ENCODE measurements around the gene CCDC9B.

The CCDC9B gene

GRCh38 chr15:40327457-40327856, 13.3 kb downstream of the CCDC9B start:
- Histone ChIP-seq H3K4me3 (ENCODE audit: extremely low read depth, insufficient read depth, low read length, poor library complexity, severe bottlenecking) (no peak overlapping the region), H3K9me3 (ENCODE audit: control insufficient read depth, low read length) (no peaks in the 10 kb centered on the region), H3K4me1 (ENCODE audit: control insufficient read depth, insufficient read depth, low read length, poor library complexity, severe bottlenecking) (peaks cover 53% of the 10 kb centered on the region), H3K27ac (ENCODE audit: low read depth, low read length, severe bottlenecking) (peak overlapping the region; percentile 11), H3K36me3 (ENCODE audit: control insufficient read depth, insufficient read depth, low read length) (peaks cover 23% of the 10 kb centered on the region)
- WGBS, 2 experiments (ENCODE audit: insufficient coverage in 2 of 2), result 33 to 36% methylated on average over 5 to 6 of the region's 6 CpGs

- H3K4me3 ChIP-seq (ENCODE audit: extremely low read depth, insufficient read depth, low read length, poor library complexity, severe bottlenecking), result peak overlapping the region; percentile 1
- 80 to 86% methylated on average over 1 of the region's 2 CpGs for WGBS, 2 experiments (ENCODE audit: insufficient coverage in 2 of 2)
- peaks cover 10% of the 10 kb centered on the region for H3K36me3 ChIP-seq (ENCODE audit: control insufficient read depth, insufficient read depth, low read length)
- H3K9me3 ChIP-seq (ENCODE audit: control insufficient read depth, low read length), result no peaks in the 10 kb centered on the region
- peaks cover 63% of the 10 kb centered on the region for H3K4me1 ChIP-seq (ENCODE audit: control insufficient read depth, insufficient read depth, low read length, poor library complexity, severe bottlenecking)
- no peak overlapping the region for H3K27ac ChIP-seq (ENCODE audit: low read depth, low read length, severe bottlenecking)
These were observed 15.0 kb downstream of the CCDC9B start for GRCh38 chr15:40325700-40326099.

GRCh38 chr15:40325188-40325587, 15.6 kb downstream of the CCDC9B start:
- peak overlapping the region; percentile 63 for H3K4me3 ChIP-seq (ENCODE audit: extremely low read depth, insufficient read depth, low read length, poor library complexity, severe bottlenecking)
- 80 to 100% methylated on average over 1 of the region's 2 CpGs for WGBS, 2 experiments (ENCODE audit: insufficient coverage in 2 of 2)
- peaks cover 63% of the 10 kb centered on the region for H3K4me1 ChIP-seq (ENCODE audit: control insufficient read depth, insufficient read depth, low read length, poor library complexity, severe bottlenecking)

GRCh38 chr15:40323953-40324937, 16.5 kb downstream of the CCDC9B start:
- Histone ChIP-seq H3K9me3 (ENCODE audit: control insufficient read depth, low read length) (no peaks in the 10 kb centered on the region), H3K4me1 (ENCODE audit: control insufficient read depth, insufficient read depth, low read length, poor library complexity, severe bottlenecking) (peaks cover 55% of the 10 kb centered on the region), H3K27ac (ENCODE audit: low read depth, low read length, severe bottlenecking) (no peak overlapping the region), H3K4me3 (ENCODE audit: extremely low read depth, insufficient read depth, low read length, poor library complexity, severe bottlenecking) (peak overlapping the region; percentile 63), H3K36me3 (ENCODE audit: control insufficient read depth, insufficient read depth, low read length) (no peaks in the 10 kb centered on the region)
- 0% methylated on average over 68 to 87 of the region's 101 CpGs for WGBS, 2 experiments (ENCODE audit: insufficient coverage in 2 of 2)

More at GRCh38 chr15:40325188-40325587, 15.6 kb downstream of the CCDC9B start:
- peaks cover 9% of the 10 kb centered on the region for H3K36me3 ChIP-seq (ENCODE audit: control insufficient read depth, insufficient read depth, low read length)
- H3K9me3 ChIP-seq (ENCODE audit: control insufficient read depth, low read length), result no peaks in the 10 kb centered on the region
- H3K27ac ChIP-seq (ENCODE audit: low read depth, low read length, severe bottlenecking), result no peak overlapping the region

GRCh38 chr15:40323239-40323952, 17.3 kb downstream of the CCDC9B start, which contains the start of gene INAFM2:
INAFM2 (plus strand) TSS chr15:40323692; CDS start chr15:40324056, 364 bp downstream.
- peaks cover 47% of the 10 kb centered on the region for H3K4me1 ChIP-seq (ENCODE audit: control insufficient read depth, insufficient read depth, low read length, poor library complexity, severe bottlenecking)
- H3K4me3 ChIP-seq (ENCODE audit: extremely low read depth, insufficient read depth, low read length, poor library complexity, severe bottlenecking), result peak within 1 kb of the TSS; percentile 63
- H3K27ac ChIP-seq (ENCODE audit: low read depth, low read length, severe bottlenecking), result peak within 1 kb of the TSS; percentile 10
- WGBS, 2 experiments (ENCODE audit: insufficient coverage in 2 of 2), result 0 to 1% methylated on average over 61 to 73 of the region's 103 CpGs
- H3K36me3 ChIP-seq (ENCODE audit: control insufficient read depth, insufficient read depth, low read length), result no peaks in the 10 kb centered on the region
- no peaks in the 10 kb centered on the region for H3K9me3 ChIP-seq (ENCODE audit: control insufficient read depth, low read length)

- 9% methylated on average over 25 to 26 of the region's 26 CpGs for WGBS, 2 experiments (ENCODE audit: insufficient coverage in 2 of 2)
- H3K9me3 ChIP-seq (ENCODE audit: control insufficient read depth, low read length), result no peaks in the 10 kb centered on the region
- H3K27ac ChIP-seq (ENCODE audit: low read depth, low read length, severe bottlenecking), result peak overlapping the region; percentile 10
- H3K4me3 ChIP-seq (ENCODE audit: extremely low read depth, insufficient read depth, low read length, poor library complexity, severe bottlenecking), result peak overlapping the region; percentile 27
- peaks cover 41% of the 10 kb centered on the region for H3K4me1 ChIP-seq (ENCODE audit: control insufficient read depth, insufficient read depth, low read length, poor library complexity, severe bottlenecking)
- H3K36me3 ChIP-seq (ENCODE audit: control insufficient read depth, insufficient read depth, low read length), result no peaks in the 10 kb centered on the region
These were observed 18.1 kb downstream of the CCDC9B start for GRCh38 chr15:40322531-40323238.

GRCh38 chr15:40320931-40321371, 19.8 kb downstream of the CCDC9B start:
- H3K9me3 ChIP-seq (ENCODE audit: control insufficient read depth, low read length), result no peaks in the 10 kb centered on the region
- H3K4me3 ChIP-seq (ENCODE audit: extremely low read depth, insufficient read depth, low read length, poor library complexity, severe bottlenecking), result no peak overlapping the region
- 0% methylated on average over 1 of the region's 2 CpGs for WGBS, 2 experiments (ENCODE audit: insufficient coverage in 2 of 2)
- H3K4me1 ChIP-seq (ENCODE audit: control insufficient read depth, insufficient read depth, low read length, poor library complexity, severe bottlenecking), result peaks cover 24% of the 10 kb centered on the region
- no peak overlapping the region for H3K27ac ChIP-seq (ENCODE audit: low read depth, low read length, severe bottlenecking)
- no peaks in the 10 kb centered on the region for H3K36me3 ChIP-seq (ENCODE audit: control insufficient read depth, insufficient read depth, low read length)

- Histone ChIP-seq H3K36me3 (ENCODE audit: control insufficient read depth, insufficient read depth, low read length) (no peaks in the 10 kb centered on the region), H3K9me3 (ENCODE audit: control insufficient read depth, low read length) (no peaks in the 10 kb centered on the region), H3K4me3 (ENCODE audit: extremely low read depth, insufficient read depth, low read length, poor library complexity, severe bottlenecking) (no peak overlapping the region), H3K4me1 (ENCODE audit: control insufficient read depth, insufficient read depth, low read length, poor library complexity, severe bottlenecking) (peaks cover 22% of the 10 kb centered on the region), H3K27ac (ENCODE audit: low read depth, low read length, severe bottlenecking) (no peak overlapping the region)
- WGBS, 2 experiments (ENCODE audit: insufficient coverage in 2 of 2), result 88 to 90% methylated on average over 1 of the region's 1 CpG
These were observed 20.3 kb downstream of the CCDC9B start for GRCh38 chr15:40320409-40320808.

GRCh38 chr15:40317580-40317979, 23.2 kb downstream of the CCDC9B start:
- peaks cover 31% of the 10 kb centered on the region for H3K4me1 ChIP-seq (ENCODE audit: control insufficient read depth, insufficient read depth, low read length, poor library complexity, severe bottlenecking)
- no peaks in the 10 kb centered on the region for H3K36me3 ChIP-seq (ENCODE audit: control insufficient read depth, insufficient read depth, low read length)
- H3K9me3 ChIP-seq (ENCODE audit: control insufficient read depth, low read length), result no peaks in the 10 kb centered on the region
- 80 to 88% methylated on average over 3 of the region's 4 CpGs for WGBS, 2 experiments (ENCODE audit: insufficient coverage in 2 of 2)
- no peak overlapping the region for H3K27ac ChIP-seq (ENCODE audit: low read depth, low read length, severe bottlenecking)
- no peak overlapping the region for H3K4me3 ChIP-seq (ENCODE audit: extremely low read depth, insufficient read depth, low read length, poor library complexity, severe bottlenecking)

- no peaks in the 10 kb centered on the region for H3K9me3 ChIP-seq (ENCODE audit: control insufficient read depth, low read length)
- H3K4me1 ChIP-seq (ENCODE audit: control insufficient read depth, insufficient read depth, low read length, poor library complexity, severe bottlenecking), result peaks cover 24% of the 10 kb centered on the region
- 100% methylated on average over 1 to 2 of the region's 3 CpGs for WGBS, 2 experiments (ENCODE audit: insufficient coverage in 2 of 2)
- H3K27ac ChIP-seq (ENCODE audit: low read depth, low read length, severe bottlenecking), result no peak overlapping the region
- H3K36me3 ChIP-seq (ENCODE audit: control insufficient read depth, insufficient read depth, low read length), result no peaks in the 10 kb centered on the region
- H3K4me3 ChIP-seq (ENCODE audit: extremely low read depth, insufficient read depth, low read length, poor library complexity, severe bottlenecking), result no peak overlapping the region
These were observed 23.8 kb downstream of the CCDC9B start for GRCh38 chr15:40316931-40317330.
